GM21576 (cell line): ENCODE measurements around the gene RBL2.
"Not testable (repeated sequence)": the region's sequence is repeated elsewhere in the genome, so short reads cannot be mapped to it uniquely, and the experiment has no call there.

ENCODE experiments used
- ATAC-seq: cut with Tn5 transposase; IDR thresholded peaks from one replicate; pipeline ENCODE4 v1.9.1; 2021; ENCODE audit warnings: mild to moderate bottlenecking, moderate library complexity; ENCODE audit not compliant: unreplicated experiment

The RBL2 gene

GRCh38 chr16:53529513-53529912, 95.2 kb downstream of the RBL2 start:
- no peak for ATAC-seq

DNA sequence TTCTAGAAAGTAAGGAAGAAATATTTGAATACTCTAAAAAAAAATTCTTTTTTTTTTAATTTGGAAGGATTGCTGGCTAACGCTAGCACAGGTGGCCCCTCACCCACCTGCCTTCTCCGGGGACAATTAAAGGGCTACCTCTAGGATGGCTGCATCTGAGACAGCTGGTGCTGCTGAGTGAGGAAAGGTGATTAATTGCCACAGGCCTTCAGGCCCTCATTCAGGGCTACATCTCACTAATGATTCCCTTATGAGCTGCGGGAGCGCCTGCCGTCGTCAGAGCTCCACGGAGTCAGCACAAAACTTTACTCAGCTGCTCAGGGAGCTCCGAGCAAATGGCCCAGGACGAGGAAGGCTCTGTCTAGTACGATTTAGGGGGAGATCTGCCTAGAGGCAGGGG, 95.8 kb downstream of the RBL2 start:
- no peak for ATAC-seq

DNA sequence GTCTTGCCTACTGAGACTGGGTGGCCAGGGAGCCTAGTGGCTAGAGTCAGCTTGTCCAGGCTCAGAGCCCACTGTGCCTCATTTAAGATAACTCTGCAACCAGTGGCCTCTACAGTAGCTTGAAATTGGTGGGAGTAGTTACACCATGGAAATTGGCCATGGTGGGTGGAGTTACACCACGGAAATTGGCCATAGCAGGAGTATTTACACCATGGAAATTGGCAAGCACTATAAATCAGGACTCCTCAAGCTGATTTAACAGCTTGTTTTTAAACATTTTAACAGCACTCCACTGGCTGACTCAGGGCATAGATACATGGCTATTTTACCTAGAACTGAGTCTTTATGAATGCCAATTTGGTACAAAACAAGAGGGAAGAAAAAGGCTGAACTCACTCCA, 96.5 kb downstream of the RBL2 start:
- ATAC-seq, result no peak

DNA sequence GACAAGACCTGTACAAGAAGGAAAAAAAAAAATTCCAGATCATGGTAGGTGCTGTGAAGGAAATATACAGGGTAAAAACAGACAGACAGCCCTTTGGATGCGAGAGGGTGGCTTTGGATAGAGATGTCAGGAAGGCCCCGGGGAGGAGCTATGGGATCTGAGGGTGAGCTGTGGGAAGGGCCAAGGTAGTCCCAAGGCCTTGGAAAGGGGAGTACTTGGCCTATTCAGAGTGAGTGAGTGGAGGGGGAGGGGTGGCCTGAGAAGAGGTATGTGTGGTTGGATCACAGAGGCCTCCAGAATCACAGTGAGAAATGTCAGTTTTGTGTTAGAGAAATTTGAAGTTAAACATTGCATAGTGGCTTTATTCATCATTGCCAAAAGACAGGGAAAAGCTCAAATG, 99.9 kb downstream of the RBL2 start:
- ATAC-seq, result no peak

GRCh38 chr16:53537626-53538025, 103.4 kb downstream of the RBL2 start:
- no peak for ATAC-seq

GRCh38 chr16:53539346-53539745, 105.1 kb downstream of the RBL2 start:
- not testable (repeated sequence) for ATAC-seq

GRCh38 chr16:53539759-53540718, 105.8 kb downstream of the RBL2 start:
- not testable (repeated sequence) for ATAC-seq
